GM19238 (cell line): ENCODE measurements around the gene STX4.

Source experiments
- DNase-seq: peaks from one replicate; pipeline ENCODE4 v3.0.0; 2011; ENCODE audit warnings: low spot score; ENCODE audit not compliant: insufficient read length

Gene STX4

DNA sequence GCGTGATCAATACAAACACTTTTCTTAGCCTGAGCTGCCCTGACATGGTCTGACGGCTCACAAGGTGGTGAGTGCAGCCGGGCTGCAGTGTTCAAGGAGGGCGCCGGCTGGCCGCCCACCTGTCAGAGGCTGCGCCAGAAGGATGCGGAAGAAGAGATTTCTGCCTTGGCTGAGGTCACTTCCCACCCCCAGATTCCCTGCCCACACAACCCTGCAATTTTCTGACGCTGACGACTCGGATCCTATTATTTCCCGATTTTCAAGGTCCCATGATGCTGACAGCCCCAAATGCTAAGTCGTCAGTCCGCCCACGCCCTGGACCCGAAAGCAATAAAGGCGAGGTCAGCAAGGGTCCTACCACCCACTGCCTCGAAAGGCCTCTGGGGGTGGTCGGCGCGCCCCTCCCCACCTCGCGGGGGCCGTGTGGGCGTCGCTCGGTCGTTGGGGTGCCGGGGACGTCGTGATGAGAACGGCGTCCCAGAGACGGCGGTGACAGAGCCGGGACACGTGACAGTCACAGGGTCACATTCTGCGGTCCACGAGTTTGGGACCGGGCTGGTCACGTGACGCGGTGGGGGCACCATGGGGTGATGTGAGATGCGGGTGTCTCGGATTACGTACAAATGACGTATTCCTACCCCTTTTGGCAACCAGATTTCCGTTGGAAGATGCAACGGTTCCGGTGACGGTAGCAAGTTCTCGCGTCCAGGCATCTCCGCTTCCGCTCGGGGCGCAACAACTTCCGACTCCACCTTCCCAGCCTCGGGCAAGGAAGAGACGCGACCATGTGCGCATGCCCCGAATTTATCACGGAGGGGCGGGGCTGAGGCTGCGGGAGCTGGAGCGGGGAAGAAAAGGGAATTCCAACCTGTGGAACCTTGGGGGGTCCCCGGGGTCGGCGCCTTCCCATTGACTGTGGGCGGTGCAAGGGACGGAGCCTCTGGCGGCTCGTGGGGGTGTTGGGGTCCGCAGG, at the start of gene STX4:
TSS of gene STX4 (plus strand) at position 823 of the 973 bp plus-strand sequence. CDS start 248 bp downstream, outside the sequence.
- DNase-seq, result peak; percentile 89

DNA sequence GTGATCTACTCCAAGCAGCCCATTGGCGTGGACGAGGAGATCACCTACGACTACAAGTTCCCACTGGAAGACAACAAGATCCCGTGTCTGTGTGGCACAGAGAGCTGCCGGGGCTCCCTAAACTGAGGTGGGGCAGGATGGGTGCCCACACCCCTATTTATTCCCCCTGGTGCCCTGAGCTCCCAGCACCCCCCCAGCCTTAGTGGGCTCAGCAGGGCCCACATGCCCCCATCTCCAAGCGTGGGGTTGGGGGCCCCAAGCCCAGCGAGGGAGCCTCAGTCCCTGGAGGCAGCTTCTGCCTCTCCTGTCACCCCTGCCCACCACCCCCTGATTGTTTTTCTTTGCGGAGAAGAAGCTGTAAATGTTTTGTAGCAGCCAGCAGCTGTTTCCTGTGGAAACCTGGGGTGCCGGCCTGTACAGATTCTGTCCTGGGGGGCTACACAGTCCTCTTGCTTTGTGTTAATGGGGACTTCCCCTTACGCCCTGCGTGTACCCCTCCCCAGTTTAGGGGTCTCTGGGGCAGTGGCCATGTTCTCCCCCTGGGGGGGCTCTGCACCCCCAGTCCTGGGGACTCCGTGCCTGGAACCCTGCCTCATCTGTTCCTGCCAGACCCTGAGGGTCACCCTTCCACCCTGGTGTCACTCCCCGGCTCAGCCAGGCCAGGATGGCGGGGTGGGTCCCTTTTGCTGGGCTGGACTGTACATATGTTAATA, 49.3 kb upstream of the STX4 start:
- DNase-seq, result no peak

GRCh38 chr16:30984669-30985400, 48.5 kb upstream of the STX4 start, which contains the start of gene HSD3B7:
Gene HSD3B7, plus strand, starts transcription at chr16:30985207. Its CDS starts 452 bp downstream, at chr16:30985659.
- DNase-seq, result peak; percentile 92

GRCh38 chr16:30985401-30986128, 47.8 kb upstream of the STX4 start:
- DNase-seq, result no peak

GRCh38 chr16:30986129-30986991, 47.0 kb upstream of the STX4 start:
- no peak for DNase-seq

- no peak for DNase-seq
Measured at GRCh38 chr16:30987581-30988190, 45.7 kb upstream of the STX4 start.

- no peak for DNase-seq
Measured at GRCh38 chr16:30989469-30990047, 43.8 kb upstream of the STX4 start.

- DNase-seq, result no peak
Measured at GRCh38 chr16:30990105-30990504, 43.3 kb upstream of the STX4 start.

DNA sequence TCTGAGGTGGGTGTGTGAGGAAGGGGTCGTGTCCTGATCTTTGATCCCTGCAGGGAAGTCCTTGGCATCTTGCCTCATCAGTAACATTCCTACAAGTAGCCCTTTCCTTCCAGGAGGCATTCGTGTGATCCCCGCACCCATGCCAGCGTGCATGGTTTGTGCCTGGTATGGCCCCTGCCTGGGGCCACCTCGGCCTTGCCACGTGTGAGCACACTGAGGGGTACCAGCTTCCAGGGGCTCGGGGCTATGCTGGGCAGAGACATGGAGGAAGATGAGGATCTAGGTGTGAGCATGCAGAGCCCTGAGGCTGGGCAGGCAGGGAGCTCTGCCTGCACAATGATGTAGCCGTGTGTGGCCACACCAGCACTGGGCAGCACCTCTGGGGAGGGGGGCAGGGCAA, 42.3 kb upstream of the STX4 start:
- no peak for DNase-seq

GRCh38 chr16:30992276-30992780, 41.0 kb upstream of the STX4 start:
- DNase-seq, result no peak

- no peak for DNase-seq
Measured at GRCh38 chr16:30992931-30993816, 40.2 kb upstream of the STX4 start.

DNA sequence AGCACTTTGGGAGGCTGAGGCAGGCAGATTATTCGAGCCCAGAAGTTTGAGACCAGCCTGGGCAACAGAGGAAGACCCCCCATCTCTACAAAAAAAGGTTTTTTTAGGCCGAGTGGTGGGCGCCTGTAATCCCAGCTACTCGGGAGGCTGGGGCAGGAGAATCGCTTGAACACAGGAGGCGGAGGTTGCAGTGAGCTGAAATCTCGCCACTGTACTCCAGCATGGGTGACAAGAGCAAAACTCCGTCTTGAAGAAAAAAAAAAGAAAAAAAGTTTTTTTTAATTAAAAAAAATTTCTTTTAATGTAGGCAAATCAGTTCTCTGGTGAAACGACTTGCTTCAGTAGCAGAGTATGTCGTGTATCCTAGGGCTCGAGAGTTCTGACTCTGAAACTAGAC, 37.4 kb upstream of the STX4 start:
- DNase-seq, result no peak

DNA sequence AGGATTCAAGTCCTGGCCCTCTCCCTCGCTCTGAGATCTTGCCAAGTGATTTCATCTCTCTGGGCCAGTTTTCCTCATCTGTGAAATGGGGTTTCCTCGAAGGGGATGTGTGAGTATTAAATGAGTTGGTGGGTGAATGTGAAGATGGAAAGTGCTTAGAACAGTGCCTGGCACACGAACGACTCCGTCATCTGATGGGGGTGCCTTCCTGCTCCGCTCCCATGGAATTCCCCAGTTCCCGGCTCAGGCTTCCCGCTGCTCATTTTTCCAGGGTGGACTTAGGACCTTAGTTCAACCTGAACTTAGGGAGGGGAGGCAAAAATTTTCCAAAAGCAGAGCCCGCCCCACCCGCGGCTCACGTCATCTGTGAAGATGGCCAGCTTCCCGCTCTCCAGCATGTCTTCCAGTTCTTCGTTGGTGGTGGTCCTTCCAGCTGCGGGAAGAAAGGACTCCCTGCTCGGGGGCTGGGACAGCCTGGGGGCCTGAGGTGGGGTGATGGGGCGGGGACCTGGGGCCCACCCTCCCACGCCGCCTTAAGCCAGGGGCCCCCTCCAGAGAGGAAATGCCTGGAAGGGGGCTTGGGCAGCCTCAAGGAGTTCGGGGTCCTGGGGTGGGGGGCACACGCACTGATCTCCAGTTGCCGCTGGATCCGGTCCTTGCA, 36.9 kb upstream of the STX4 start:
- no peak for DNase-seq

- DNase-seq, result peak; percentile 98
Measured at GRCh38 chr16:30996985-30997724, 36.2 kb upstream of the STX4 start.

- no peak for DNase-seq
Measured at GRCh38 chr16:30997725-30998711, 35.3 kb upstream of the STX4 start.
